Transverse colon (tissue), 4 donors: ENCODE results near the gene SPTBN5.

Experiments
- EP300 ChIP-seq: sonication (generic); formaldehyde crosslinking; IDR thresholded peaks from one replicate; pipeline ENCODE4 v1.6.1; 2017; ENCODE audit warnings: antibody characterized with exemption, low read depth
- POLR2A ChIP-seq: fragments of 450-650 bp; IDR thresholded peaks from one replicate; pipeline ENCODE4 v1.6.1; 2016; ENCODE audit warnings: antibody characterized with exemption, mild to moderate bottlenecking, moderate library complexity
- POLR2AphosphoS5 ChIP-seq, 3 donors: sonication (generic); formaldehyde crosslinking; IDR thresholded peaks; one replicate each; pipeline ENCODE4 v1.6.1; 2016; ENCODE audit warnings: antibody characterized with exemption in 3 of 3
- TF ChIP-seq, protein P1 (sequence below), 5 experiments: fragments of 200-600 bp in 3 of 5; fragments of 450-650 bp in 2 of 5; sonication (generic) in 3 of 5; IDR thresholded peaks; 1 replicate in 2 of 5; 2 replicates in 3 of 5; pipeline ENCODE4 v1.5.1; 2016 to 2017; ENCODE audit warnings: antibody characterized with exemption in 5 of 5, inconsistent platforms in 3 of 5, mild to moderate bottlenecking in 2 of 5, moderate library complexity in 1 of 5

DNA sequence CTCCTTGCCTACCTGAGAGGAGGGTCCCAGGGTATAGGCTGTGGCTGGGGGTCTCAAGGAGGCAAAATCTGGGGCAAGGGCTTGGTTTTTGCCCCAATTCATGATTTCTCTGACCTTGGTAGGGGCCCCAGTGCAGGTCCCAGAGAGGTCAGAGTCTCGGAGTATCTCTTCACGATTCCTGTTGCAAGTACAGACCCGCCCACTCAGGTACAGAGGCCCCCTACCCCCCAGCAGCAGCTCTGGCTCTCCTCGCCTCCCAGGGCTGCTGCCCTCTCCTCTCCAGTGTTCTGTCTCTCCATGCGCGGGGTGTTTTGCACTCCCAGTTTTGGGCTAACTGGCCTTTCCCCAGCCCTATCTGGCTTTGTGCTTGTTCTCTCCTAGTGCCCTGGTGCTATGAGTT, 71.4 kb downstream of the SPTBN5 start:
- TF ChIP-seq, protein P1, sequence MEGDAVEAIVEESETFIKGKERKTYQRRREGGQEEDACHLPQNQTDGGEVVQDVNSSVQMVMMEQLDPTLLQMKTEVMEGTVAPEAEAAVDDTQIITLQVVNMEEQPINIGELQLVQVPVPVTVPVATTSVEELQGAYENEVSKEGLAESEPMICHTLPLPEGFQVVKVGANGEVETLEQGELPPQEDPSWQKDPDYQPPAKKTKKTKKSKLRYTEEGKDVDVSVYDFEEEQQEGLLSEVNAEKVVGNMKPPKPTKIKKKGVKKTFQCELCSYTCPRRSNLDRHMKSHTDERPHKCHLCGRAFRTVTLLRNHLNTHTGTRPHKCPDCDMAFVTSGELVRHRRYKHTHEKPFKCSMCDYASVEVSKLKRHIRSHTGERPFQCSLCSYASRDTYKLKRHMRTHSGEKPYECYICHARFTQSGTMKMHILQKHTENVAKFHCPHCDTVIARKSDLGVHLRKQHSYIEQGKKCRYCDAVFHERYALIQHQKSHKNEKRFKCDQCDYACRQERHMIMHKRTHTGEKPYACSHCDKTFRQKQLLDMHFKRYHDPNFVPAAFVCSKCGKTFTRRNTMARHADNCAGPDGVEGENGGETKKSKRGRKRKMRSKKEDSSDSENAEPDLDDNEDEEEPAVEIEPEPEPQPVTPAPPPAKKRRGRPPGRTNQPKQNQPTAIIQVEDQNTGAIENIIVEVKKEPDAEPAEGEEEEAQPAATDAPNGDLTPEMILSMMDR (IDR thresholded peaks at IDR 0.05), result no peak
- no peak for TF ChIP-seq EP300
- TF ChIP-seq POLR2A, result no peak
- no peak for TF ChIP-seq POLR2AphosphoS5 (IDR thresholded peaks at IDR 0.05)
